Right ventricle myocardium superior (tissue), 1 donor: ENCODE data around the gene PRKCZ. TPM values are rescaled to one million over a fixed set of nuclear protein-coding genes. Genes with fewer than 3 reads are reported as not detected.

Experiments
- ATAC-seq: fragments of 200-7000 bp; cut with Tn5 transposase; one replicate; pipeline ENCODE4 v1.9.1; 2020; ENCODE audit warnings: mild to moderate bottlenecking; ENCODE audit not compliant: poor library complexity
- DNase-seq: peaks from one replicate; pipeline ENCODE4 v3.0.0-alpha.2; 2020
- intact Hi-C: fragments of 100-400 bp; cut with DNase I; formaldehyde crosslinking; loops from one replicate; pipeline ENCODE4 v1.11.2; 2022
- total RNA-seq: library from RNA; stranded (reverse); fragmentation: NEBNext Ultra II Directional; extraction: Animal tissue kit (Norgen Biotek cat#: 25700); gene quantifications from one replicate; pipeline ENCODE4 v1.2.1, GENCODE V29; 2021
- donor health status: DM: no; HTN: yes; CAD: no; lungs with severe emphysema.

Gene PRKCZ
- total RNA-seq, 1 donor from 2014 or later, result 13.5 TPM

DNA sequence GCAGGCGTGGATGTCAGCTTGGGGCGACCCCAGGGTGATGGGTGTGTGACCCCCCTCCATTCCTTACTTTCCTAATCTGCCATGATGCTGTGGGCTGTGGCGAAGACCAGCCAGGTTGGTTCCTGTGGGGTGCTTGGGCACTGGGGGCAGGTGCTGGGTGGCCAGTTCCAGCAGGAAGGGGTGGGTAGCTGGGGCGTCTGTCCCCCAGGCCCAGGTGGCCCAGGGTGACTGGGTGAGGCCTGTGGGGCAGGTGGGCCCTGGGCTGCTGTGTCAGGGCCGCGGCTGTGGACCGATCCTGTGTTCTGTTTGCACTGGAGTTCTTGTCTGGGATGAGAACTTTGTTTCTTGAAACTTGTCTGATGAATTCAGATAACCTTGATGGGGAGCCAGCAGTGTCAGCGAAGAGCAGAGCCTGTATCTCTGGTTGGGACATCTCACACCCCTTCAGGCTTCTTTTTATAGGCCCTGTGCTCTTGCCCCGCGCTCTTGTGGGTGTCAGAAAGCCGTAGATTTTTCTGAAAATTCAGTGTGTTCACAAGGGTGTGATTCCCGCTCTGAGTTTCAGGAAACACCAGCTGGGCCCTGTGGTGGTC, 3.7 kb downstream of the PRKCZ start:
- ATAC-seq, result no peak
- intact Hi-C loops, result no loop called here

DNA sequence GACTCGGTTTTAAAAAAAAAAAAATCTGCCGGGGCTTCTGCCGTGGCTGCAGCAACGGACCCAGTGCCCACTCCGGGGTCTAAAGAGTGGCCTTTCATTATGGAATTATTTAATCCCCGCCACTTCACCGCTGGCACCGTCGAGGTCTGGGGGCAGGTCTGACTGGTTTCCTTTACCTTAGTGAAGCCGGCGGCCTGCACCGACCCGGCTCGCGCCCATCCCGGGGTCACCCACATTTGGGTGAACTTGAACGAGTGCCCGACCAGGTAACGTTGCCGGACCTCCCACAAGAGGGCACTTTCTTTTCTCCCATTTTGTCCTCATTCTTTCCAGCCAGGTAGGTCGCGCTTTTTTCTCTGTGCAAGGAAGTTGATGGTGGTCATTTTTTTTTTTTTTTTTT, 4.3 kb downstream of the PRKCZ start:
- DNase-seq, result no peak
- no peak for ATAC-seq
- intact Hi-C loops, result no loop called here

More for the DNA sequence above, 3.7 kb downstream of the PRKCZ start:
- DNase-seq, result no peak

DNA sequence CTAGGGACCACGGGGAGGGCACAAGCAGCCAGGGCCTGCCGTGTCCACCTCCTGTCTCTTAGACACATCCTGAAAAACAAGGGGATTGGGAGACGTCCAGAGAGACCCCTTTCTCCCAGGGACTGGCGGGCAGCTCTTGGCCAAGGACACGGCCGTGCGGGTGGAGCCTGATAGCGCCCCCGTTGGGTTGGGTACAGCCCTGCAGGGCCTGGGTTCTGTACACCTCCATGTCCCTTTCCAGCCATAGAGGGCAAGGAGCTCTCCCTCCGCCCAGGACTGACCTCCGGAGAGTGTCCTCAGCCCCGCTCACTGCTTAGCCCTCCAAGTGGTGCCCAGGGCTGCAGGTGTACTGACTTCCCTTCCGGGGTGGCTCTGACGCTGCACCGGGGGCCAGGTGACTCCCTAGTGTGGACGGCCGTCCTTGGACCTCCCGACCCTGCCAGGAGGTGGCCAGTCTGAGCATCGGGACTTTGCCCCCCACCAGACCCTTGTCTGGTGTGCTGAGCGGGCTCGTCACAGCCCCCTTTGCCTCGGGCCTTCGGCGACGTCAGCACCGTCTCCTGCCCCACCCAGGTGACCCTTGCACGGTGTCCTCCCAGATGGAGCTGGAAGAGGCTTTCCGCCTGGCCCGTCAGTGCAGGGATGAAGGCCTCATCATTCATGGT, 5.8 kb downstream of the PRKCZ start:
- no peak for DNase-seq
- intact Hi-C loops, result no loop called here

GRCh38 chr1:2056955-2057590, 6.9 kb downstream of the PRKCZ start:
- DNase-seq (no peak), ATAC-seq (no peak)
- intact Hi-C loops, result no loop called here

More for the DNA sequence above, 5.8 kb downstream of the PRKCZ start:
- ATAC-seq, result no peak

- intact Hi-C loops, result no loop called here
- ATAC-seq, result no peak
- DNase-seq, result no peak
Observed at GRCh38 chr1:2059290-2059953, 9.2 kb downstream of the PRKCZ start.

DNA sequence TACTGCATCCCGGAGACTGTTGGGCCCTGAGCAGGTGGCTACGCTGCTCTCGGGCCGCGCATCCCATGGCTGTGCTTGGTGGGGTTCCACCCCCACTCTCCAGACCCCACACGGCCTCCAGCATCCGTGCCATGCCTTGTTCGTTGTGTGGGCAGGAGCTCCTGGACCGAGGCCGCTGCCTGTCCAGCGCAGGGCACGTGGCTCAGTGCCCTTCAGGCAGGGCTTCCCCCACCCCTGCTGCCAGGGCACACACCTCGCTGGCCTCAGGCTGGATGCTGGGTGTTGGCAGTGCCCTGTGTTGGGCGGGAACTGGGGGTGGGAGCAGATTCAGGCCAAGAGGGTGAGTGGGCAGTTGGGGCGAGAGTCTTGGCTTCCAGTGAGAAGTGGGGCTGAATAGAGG, 9.9 kb downstream of the PRKCZ start:
- ATAC-seq (no peak), DNase-seq (no peak)
- intact Hi-C loops, result no loop called here

DNA sequence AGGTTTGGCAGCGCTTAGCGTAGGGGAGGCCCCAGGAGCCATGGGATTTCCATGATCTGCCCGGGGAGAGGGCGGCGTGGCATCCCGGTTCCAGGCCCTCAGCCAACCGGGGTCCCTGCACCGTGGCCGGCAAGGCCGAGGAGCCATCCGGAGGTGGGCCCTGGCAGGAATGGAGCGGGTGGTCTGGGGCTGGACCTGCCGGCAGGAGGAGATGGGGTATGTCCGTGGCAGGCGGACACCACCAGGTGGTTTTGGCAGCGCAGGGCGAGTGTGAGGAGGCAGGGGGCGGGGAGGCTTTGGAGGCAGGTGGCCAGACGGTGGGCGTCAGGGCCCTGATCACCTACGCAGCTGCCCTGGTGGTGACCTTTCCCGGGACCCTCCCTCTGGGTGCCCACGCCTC, 10.3 kb downstream of the PRKCZ start:
- intact Hi-C loops, result no loop called here
- no peak for DNase-seq
- no peak for ATAC-seq

- intact Hi-C loops, result no loop called here
- no peak for DNase-seq
- ATAC-seq, result no peak
Observed at GRCh38 chr1:2061065-2061778, 11.0 kb downstream of the PRKCZ start.

DNA sequence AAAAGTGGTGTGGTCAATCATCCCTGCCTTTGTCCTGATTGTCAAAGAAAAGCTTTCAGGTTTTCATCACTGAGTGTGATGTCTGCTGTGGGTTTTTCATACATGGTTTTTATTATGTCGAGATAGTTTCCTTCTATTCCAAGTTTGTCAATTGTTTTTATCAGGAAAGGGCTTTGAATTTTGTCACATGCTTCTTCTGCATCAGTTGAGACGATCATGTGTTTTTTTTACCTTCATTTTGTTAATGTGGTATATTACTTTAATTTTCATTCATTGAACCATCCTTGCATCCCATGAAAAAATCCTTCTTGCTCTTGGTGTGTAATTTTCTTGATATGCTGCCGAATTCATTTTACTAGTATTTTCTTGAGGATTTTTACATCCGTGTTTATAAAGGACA, 15.5 kb downstream of the PRKCZ start:
- intact Hi-C loops, result no loop called here
- DNase-seq (no peak), ATAC-seq (no peak)

GRCh38 chr1:2067393-2067792, 17.2 kb downstream of the PRKCZ start:
- ATAC-seq, result no peak
- intact Hi-C loops, result no loop called here
- DNase-seq, result no peak

DNA sequence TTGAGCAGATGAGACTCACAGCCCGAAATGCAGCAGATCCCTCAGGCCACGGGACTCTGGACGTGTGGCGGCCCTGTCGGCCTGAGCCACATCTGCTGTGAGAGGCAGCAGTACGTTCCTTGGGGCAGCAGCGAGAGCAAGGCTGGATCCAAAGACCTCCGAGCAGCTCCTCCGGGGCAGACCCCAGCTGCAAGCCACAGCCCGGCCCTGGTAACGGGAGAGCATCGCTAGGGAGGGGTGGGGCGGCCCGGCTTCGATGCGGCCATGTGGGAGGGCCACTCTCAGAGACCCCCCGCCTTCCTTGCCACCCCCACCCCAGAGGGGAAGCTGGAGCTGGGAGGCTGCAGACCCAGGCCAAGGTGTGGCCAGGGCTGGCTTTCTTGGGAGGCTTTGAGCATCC, 17.8 kb downstream of the PRKCZ start:
- ATAC-seq (no peak), DNase-seq (no peak)
- intact Hi-C loops, result no loop called here

GRCh38 chr1:2068951-2069350, 18.7 kb downstream of the PRKCZ start:
- ATAC-seq, result no peak
- no peak for DNase-seq
- intact Hi-C loops, result no loop called here

DNA sequence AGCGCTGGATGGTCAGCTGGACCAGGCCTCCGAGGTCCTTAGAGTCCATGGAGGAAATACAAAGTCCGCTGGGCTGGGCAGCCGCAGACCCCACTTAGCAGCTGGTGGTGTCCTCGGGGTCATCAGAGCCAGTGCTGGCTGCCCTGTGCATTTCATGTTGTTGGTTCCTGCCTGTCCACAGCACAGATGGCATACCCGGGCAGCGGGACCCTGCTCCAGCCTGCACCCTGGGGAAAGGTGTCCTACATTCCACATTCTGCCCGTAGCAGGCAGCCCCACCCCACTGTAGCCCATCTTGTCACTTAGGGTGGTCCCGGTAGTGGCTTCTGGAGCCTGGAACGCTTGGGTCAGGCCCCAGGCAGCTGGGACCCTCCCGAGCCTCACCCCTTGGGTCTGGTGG, 19.8 kb downstream of the PRKCZ start:
- DNase-seq (no peak), ATAC-seq (no peak)
- intact Hi-C loops, result no loop called here

GRCh38 chr1:2070800-2071530, 20.8 kb downstream of the PRKCZ start:
- intact Hi-C loops, result no loop called here
- DNase-seq, result no peak
- ATAC-seq, result no peak

- DNase-seq (no peak), ATAC-seq (no peak)
- intact Hi-C loops, result no loop called here
Observed at GRCh38 chr1:2072109-2072806, 22.0 kb downstream of the PRKCZ start.

- ATAC-seq, result no peak
- DNase-seq, result no peak
- intact Hi-C loops, result no loop called here
Observed at GRCh38 chr1:2072891-2073290, 22.7 kb downstream of the PRKCZ start.

- no peak for ATAC-seq
- intact Hi-C loops, result no loop called here
- no peak for DNase-seq
Observed at GRCh38 chr1:2073382-2074230, 23.4 kb downstream of the PRKCZ start.
